DND-41 (cell line): ENCODE results near the gene ARPP21.

Experiments
- EZH2 ChIP-seq: IDR thresholded peaks from 3 replicates; pipeline ENCODE4 v1.6.1; 2012; ENCODE audit warnings: borderline replicate concordance, low read depth, mild to moderate bottlenecking, moderate library complexity, low read length, inconsistent platforms; ENCODE audit not compliant: severe bottlenecking
- TF ChIP-seq, protein P1 (sequence below): IDR thresholded peaks from 2 replicates; pipeline ENCODE4 v1.5.1; 2012; ENCODE audit warnings: borderline replicate concordance, low read length, moderate library complexity, mild to moderate bottlenecking; ENCODE audit not compliant: poor library complexity, severe bottlenecking; ENCODE audit errors: extremely low read depth

DNA sequence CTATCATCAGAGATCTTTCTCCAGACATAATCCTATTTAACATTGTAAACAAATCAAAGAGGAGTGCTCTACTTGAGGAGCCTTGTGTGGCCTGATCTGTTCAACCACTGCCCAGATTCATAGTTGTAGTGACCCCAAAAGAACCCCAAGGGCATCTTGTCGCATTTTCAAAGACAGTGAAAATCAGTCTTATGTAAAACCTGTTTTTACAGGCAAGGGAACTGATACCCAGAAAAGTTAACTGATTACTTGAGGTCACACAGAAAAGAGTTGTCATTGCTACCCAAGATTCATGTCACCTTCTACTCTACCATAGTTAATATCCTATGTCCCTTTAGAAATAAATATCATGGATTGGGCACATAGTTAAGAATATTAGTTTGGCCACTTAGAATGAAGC is 40.5 kb upstream of the ARPP21 start:
- TF ChIP-seq, protein P1, sequence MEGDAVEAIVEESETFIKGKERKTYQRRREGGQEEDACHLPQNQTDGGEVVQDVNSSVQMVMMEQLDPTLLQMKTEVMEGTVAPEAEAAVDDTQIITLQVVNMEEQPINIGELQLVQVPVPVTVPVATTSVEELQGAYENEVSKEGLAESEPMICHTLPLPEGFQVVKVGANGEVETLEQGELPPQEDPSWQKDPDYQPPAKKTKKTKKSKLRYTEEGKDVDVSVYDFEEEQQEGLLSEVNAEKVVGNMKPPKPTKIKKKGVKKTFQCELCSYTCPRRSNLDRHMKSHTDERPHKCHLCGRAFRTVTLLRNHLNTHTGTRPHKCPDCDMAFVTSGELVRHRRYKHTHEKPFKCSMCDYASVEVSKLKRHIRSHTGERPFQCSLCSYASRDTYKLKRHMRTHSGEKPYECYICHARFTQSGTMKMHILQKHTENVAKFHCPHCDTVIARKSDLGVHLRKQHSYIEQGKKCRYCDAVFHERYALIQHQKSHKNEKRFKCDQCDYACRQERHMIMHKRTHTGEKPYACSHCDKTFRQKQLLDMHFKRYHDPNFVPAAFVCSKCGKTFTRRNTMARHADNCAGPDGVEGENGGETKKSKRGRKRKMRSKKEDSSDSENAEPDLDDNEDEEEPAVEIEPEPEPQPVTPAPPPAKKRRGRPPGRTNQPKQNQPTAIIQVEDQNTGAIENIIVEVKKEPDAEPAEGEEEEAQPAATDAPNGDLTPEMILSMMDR: no peak
- no peak for TF ChIP-seq EZH2
